ENCODE data around the gene ZNF43.

GRCh38 chr19:21883516-21883915 is 47.5 kb upstream of the ZNF43 start:
- TF ChIP-seq EZH2 (IDR thresholded peaks at IDR 0.05; ENCODE audit: borderline replicate concordance, low read length) (no peak), CTCF (conservative IDR thresholded peaks at IDR 0.05 in 1 of 2, IDR thresholded peaks at IDR 0.05 in 1 of 2; ENCODE audit: extremely low read depth in 1 of 2, insufficient read depth in 1 of 2, low read depth in 1 of 2, low read length in 2 of 2) (no peak)
